MM.1S (cell line): ENCODE measurements around the gene PUS3.

Experiments
- DNase-seq: peaks from one replicate; pipeline ENCODE4 v3.0.0-alpha.2; 2015
- H2AFZ ChIP-seq: fragments of 300-600 bp; sonication (generic); 2 replicates; pipeline ENCODE4 v1.6.0; 2016; ENCODE audit warnings: antibody characterized with exemption, low read length
- H3F3A ChIP-seq: fragments of 300-600 bp; sonication (generic); 2 replicates; pipeline ENCODE4 v1.6.1; 2016; ENCODE audit warnings: mild to moderate bottlenecking, antibody characterized with exemption, low read length, moderate library complexity, mixed read lengths; ENCODE audit not compliant: insufficient read depth
- H3K27ac ChIP-seq: fragments of 300-600 bp; sonication (generic); 2 replicates; pipeline ENCODE4 v1.5.1; 2016; ENCODE audit warnings: mild to moderate bottlenecking, low read length
- H3K27me3 ChIP-seq: fragments of 300-600 bp; sonication (generic); replicated peaks from 2 replicates; pipeline ENCODE4 v1.6.0; 2016; ENCODE audit warnings: low read length; ENCODE audit not compliant: insufficient read depth
- H3K36me3 ChIP-seq: fragments of 300-600 bp; sonication (generic); replicated peaks from 2 replicates; pipeline ENCODE4 v1.6.1; 2016; ENCODE audit warnings: mild to moderate bottlenecking, low read length, mixed read lengths; ENCODE audit not compliant: insufficient read depth
- H3K4me1 ChIP-seq: fragments of 300-600 bp; sonication (generic); 2 replicates; pipeline ENCODE4 v1.6.1; 2016; ENCODE audit warnings: low read length, mixed read lengths
- H3K4me2 ChIP-seq: fragments of 300-600 bp; sonication (generic); 2 replicates; pipeline ENCODE4 v1.6.0; 2016; ENCODE audit warnings: low read depth, low read length
- H3K4me3 ChIP-seq: fragments of 300-600 bp; sonication (generic); 2 replicates; pipeline ENCODE4 v1.5.1; 2016; ENCODE audit warnings: low read length, mixed read lengths
- H3K79me2 ChIP-seq: fragments of 300-600 bp; sonication (generic); 2 replicates; pipeline ENCODE4 v1.6.1; 2016; ENCODE audit warnings: mixed run types, low read length, mixed read lengths
- H3K9ac ChIP-seq: fragments of 300-600 bp; sonication (generic); 2 replicates; pipeline ENCODE4 v1.6.1; 2016; ENCODE audit warnings: low read length, mixed read lengths
- H3K9me2 ChIP-seq: fragments of 300-600 bp; sonication (generic); replicated peaks from 2 replicates; pipeline ENCODE4 v1.6.1; 2016; ENCODE audit warnings: mild to moderate bottlenecking, low read length, mixed read lengths; ENCODE audit not compliant: insufficient read depth
- H3K9me3 ChIP-seq: fragments of 300-600 bp; sonication (generic); replicated peaks from 2 replicates; pipeline ENCODE4 v1.6.1; 2016; ENCODE audit warnings: mild to moderate bottlenecking, low read length, mixed read lengths; ENCODE audit not compliant: insufficient read depth
- H4K20me1 ChIP-seq: fragments of 300-600 bp; sonication (generic); 2 replicates; pipeline ENCODE4 v1.6.1; 2016; ENCODE audit warnings: mild to moderate bottlenecking, low read length, moderate library complexity, mixed read lengths; ENCODE audit not compliant: insufficient read depth
- CTCF ChIP-seq: fragments of 300-600 bp; sonication (generic); IDR thresholded peaks from 2 replicates; pipeline ENCODE4 v1.5.1; 2016; ENCODE audit warnings: antibody characterized with exemption, low read length, mixed read lengths
- EZH2 ChIP-seq: fragments of 300-600 bp; sonication (generic); optimal IDR thresholded peaks from 2 replicates; pipeline ENCODE3; 2017; ENCODE audit warnings: low read depth, mild to moderate bottlenecking, antibody characterized with exemption, low read length, mixed read lengths
- EZH2phosphoT487 ChIP-seq: fragments of 300-600 bp; sonication (generic); IDR thresholded peaks from 2 replicates; pipeline ENCODE4 v1.6.1; 2018; ENCODE audit warnings: antibody characterized with exemption, low read length

PUS3 gene

GRCh38 chr11:125883375-125883774 lies 19.6 kb downstream of the PUS3 start:
- no peaks in the 10 kb centered on the region for H3K36me3 ChIP-seq
- H3F3A ChIP-seq, result peaks cover 16% of the 10 kb centered on the region; the same call in 1 of the 2 replicates
- no peak for DNase-seq
- no peaks in the 10 kb centered on the region for H3K9me2 ChIP-seq
- no peak overlapping the region for H3K9ac ChIP-seq
- no peak overlapping the region for H3K4me3 ChIP-seq
- H3K79me2 ChIP-seq, result peaks cover 13% of the 10 kb centered on the region
- no peaks in the 10 kb centered on the region for H4K20me1 ChIP-seq
- no peak overlapping the region for H3K27ac ChIP-seq
- TF ChIP-seq EZH2phosphoT487 (no peak), CTCF (no peak)
- H3K4me2 ChIP-seq, result no peak overlapping the region
- no peaks in the 10 kb centered on the region for H3K9me3 ChIP-seq
- no peaks in the 10 kb centered on the region for H3K27me3 ChIP-seq
- H3K4me1 ChIP-seq, result no peaks in the 10 kb centered on the region
- no peak overlapping the region for H2AFZ ChIP-seq

- no peaks in the 10 kb centered on the region for H3K27me3 ChIP-seq
- no peak overlapping the region for H3K4me3 ChIP-seq
- peaks cover 9% of the 10 kb centered on the region; the same call in 1 of the 2 replicates for H3K79me2 ChIP-seq
- H3K4me1 ChIP-seq, result no peaks in the 10 kb centered on the region
- TF ChIP-seq CTCF (no peak), EZH2phosphoT487 (no peak), EZH2 (no peak)
- no peaks in the 10 kb centered on the region for H3F3A ChIP-seq
- no peaks in the 10 kb centered on the region for H3K9me3 ChIP-seq
- H3K4me2 ChIP-seq, result no peak overlapping the region
- no peak overlapping the region for H2AFZ ChIP-seq
- no peaks in the 10 kb centered on the region for H3K9me2 ChIP-seq
- DNase-seq, result no peak
- no peak overlapping the region for H3K27ac ChIP-seq
- H4K20me1 ChIP-seq, result no peaks in the 10 kb centered on the region
- no peaks in the 10 kb centered on the region for H3K36me3 ChIP-seq
- H3K9ac ChIP-seq, result no peak overlapping the region
These were observed 21.7 kb downstream of the PUS3 start for GRCh38 chr11:125881291-125881690.

GRCh38 chr11:125874556-125875124 lies 28.4 kb downstream of the PUS3 start:
- H3K79me2 ChIP-seq, result no peaks in the 10 kb centered on the region
- no peaks in the 10 kb centered on the region for H3K27me3 ChIP-seq
- H3K4me1 ChIP-seq, result no peaks in the 10 kb centered on the region
- H2AFZ ChIP-seq, result no peak overlapping the region
- no peaks in the 10 kb centered on the region for H3K9me2 ChIP-seq
- no peak overlapping the region for H3K4me3 ChIP-seq
- no peak overlapping the region for H3K27ac ChIP-seq
- no peaks in the 10 kb centered on the region for H3K9me3 ChIP-seq
- H3K36me3 ChIP-seq, result no peaks in the 10 kb centered on the region
- H3K4me2 ChIP-seq, result no peak overlapping the region
- no peaks in the 10 kb centered on the region for H4K20me1 ChIP-seq
- TF ChIP-seq EZH2 (no peak), CTCF (peak; percentile 78), EZH2phosphoT487 (no peak)
- no peaks in the 10 kb centered on the region for H3F3A ChIP-seq
- H3K9ac ChIP-seq, result no peak overlapping the region
- DNase-seq, result peak; percentile 49
